ENCODE measurements around the gene ZG16. TPM values are rescaled to one million over a fixed set of nuclear protein-coding genes. Genes with fewer than 3 reads are reported as not detected.
"Not testable (repeated sequence)": the region's sequence is repeated elsewhere in the genome, so short reads cannot be mapped to it uniquely, and the experiment has no call there.

ZG16 gene
- total RNA-seq, 1 donor from 2014 or later, result not detected

GRCh38 chr16:29757950-29758466 is 20.0 kb upstream of the ZG16 start:
- intact Hi-C loops (cut with micrococcal nuclease), result no loop called here
- Histone ChIP-seq H3K27ac (replicated peaks) (no peak overlapping the region), H3K4me3 (no peak overlapping the region), H3K4me1 (no peaks in the 10 kb centered on the region), H3K36me3 (no peaks in the 10 kb centered on the region), H3K27me3 (ENCODE audit: low read depth) (no peaks in the 10 kb centered on the region), H3K9me3 (replicated peaks) (no peaks in the 10 kb centered on the region)
- TF ChIP-seq, protein P1, sequence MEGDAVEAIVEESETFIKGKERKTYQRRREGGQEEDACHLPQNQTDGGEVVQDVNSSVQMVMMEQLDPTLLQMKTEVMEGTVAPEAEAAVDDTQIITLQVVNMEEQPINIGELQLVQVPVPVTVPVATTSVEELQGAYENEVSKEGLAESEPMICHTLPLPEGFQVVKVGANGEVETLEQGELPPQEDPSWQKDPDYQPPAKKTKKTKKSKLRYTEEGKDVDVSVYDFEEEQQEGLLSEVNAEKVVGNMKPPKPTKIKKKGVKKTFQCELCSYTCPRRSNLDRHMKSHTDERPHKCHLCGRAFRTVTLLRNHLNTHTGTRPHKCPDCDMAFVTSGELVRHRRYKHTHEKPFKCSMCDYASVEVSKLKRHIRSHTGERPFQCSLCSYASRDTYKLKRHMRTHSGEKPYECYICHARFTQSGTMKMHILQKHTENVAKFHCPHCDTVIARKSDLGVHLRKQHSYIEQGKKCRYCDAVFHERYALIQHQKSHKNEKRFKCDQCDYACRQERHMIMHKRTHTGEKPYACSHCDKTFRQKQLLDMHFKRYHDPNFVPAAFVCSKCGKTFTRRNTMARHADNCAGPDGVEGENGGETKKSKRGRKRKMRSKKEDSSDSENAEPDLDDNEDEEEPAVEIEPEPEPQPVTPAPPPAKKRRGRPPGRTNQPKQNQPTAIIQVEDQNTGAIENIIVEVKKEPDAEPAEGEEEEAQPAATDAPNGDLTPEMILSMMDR (IDR thresholded peaks at IDR 0.05; ENCODE audit: borderline replicate concordance), result no peak
- no peak for DNase-seq

- H3K27me3 ChIP-seq (ENCODE audit: low read depth), result peaks cover 10% of the 10 kb centered on the region
- intact Hi-C loops (cut with micrococcal nuclease), result no loop called here
Measured at GRCh38 chr16:29760567-29761279, 17.3 kb upstream of the ZG16 start.

DNA sequence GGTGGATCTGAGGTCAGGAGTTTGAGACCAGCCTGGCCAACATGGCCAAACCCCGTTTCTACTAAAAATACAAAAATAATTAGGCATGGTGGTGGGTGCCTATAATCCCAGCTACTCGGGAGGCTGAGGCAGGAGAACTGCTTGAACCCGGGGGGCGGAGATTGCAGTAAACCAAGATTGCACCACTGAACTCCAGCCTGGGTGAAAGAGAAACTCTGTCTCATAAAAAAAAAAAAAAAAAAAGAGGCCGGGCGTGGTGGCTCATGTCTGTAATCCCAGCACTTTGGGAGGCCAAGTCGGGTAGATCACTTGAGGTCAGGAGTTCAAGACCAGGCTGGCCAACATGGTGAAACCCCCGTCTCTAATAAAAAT is 16.8 kb upstream of the ZG16 start:
- H3K36me3 ChIP-seq; H3K27me3 ChIP-seq (ENCODE audit: low read depth); H3K4me1 ChIP-seq; H3K9me3 ChIP-seq (replicated peaks); intact Hi-C loops (cut with micrococcal nuclease); H3K4me3 ChIP-seq; DNase-seq; H3K27ac ChIP-seq (replicated peaks): not testable (repeated sequence)

More at GRCh38 chr16:29760567-29761279, 17.3 kb upstream of the ZG16 start:
- DNase-seq, result no peak
- Histone ChIP-seq H3K36me3 (no peaks in the 10 kb centered on the region), H3K4me3 (no peak overlapping the region), H3K4me1 (no peaks in the 10 kb centered on the region), H3K9me3 (replicated peaks) (no peaks in the 10 kb centered on the region), H3K27ac (replicated peaks) (no peak overlapping the region)
- TF ChIP-seq, protein P1 (IDR thresholded peaks at IDR 0.05; ENCODE audit: borderline replicate concordance), result no peak

DNA sequence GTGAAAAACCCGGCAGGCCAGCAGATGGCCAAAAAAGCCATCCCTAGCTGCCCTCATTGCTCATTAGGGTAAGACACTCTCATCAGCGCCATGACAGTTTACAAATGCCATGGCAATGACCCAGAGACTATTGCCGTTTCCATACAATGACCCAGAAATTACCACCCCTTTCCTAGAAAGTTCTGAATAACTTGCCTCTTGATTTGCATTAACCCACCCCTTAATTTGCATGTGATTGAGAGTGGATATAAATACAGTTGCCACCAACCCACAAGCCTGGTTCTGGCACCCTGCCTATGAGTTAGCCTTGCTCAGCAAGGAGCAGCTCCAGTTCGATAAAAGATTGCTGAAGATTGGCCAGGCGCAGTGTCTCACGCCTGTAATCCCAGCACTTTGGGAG is 16.2 kb upstream of the ZG16 start:
- Histone ChIP-seq H3K4me3 (no peak overlapping the region), H3K27ac (replicated peaks) (no peak overlapping the region), H3K9me3 (replicated peaks) (no peaks in the 10 kb centered on the region), H3K36me3 (no peaks in the 10 kb centered on the region), H3K4me1 (no peaks in the 10 kb centered on the region), H3K27me3 (ENCODE audit: low read depth) (peaks cover 10% of the 10 kb centered on the region)
- intact Hi-C loops (cut with micrococcal nuclease), result no loop called here
- TF ChIP-seq, protein P1 (IDR thresholded peaks at IDR 0.05; ENCODE audit: borderline replicate concordance), result no peak
- DNase-seq, result no peak

GRCh38 chr16:29763326-29763725 is 14.7 kb upstream of the ZG16 start:
- no peak overlapping the region for H3K4me3 ChIP-seq
- H3K4me1 ChIP-seq, result no peaks in the 10 kb centered on the region
- peaks cover 10% of the 10 kb centered on the region for H3K27me3 ChIP-seq (ENCODE audit: low read depth)
- TF ChIP-seq, protein P1 (IDR thresholded peaks at IDR 0.05; ENCODE audit: borderline replicate concordance), result no peak
- H3K27ac ChIP-seq (replicated peaks), result no peak overlapping the region
- H3K36me3 ChIP-seq, result no peaks in the 10 kb centered on the region
- intact Hi-C loops (cut with micrococcal nuclease), result no loop called here
- no peaks in the 10 kb centered on the region for H3K9me3 ChIP-seq (replicated peaks)
- no peak for DNase-seq
